Neural progenitor cell (in vitro differentiated cells): ENCODE measurements around the gene APBB2.

ENCODE experiments used
- CTCF ChIP-seq: fragments of 200-600 bp; sonication (generic); IDR thresholded peaks from 2 replicates; pipeline ENCODE4 v1.5.1; 2017; ENCODE audit warnings: antibody characterized with exemption, mild to moderate bottlenecking
- EZH2 ChIP-seq: fragments of 200-600 bp; sonication (generic); IDR thresholded peaks from 2 replicates; pipeline ENCODE4 v1.6.1; 2017; ENCODE audit warnings: antibody characterized with exemption, mild to moderate bottlenecking, moderate library complexity

DNA sequence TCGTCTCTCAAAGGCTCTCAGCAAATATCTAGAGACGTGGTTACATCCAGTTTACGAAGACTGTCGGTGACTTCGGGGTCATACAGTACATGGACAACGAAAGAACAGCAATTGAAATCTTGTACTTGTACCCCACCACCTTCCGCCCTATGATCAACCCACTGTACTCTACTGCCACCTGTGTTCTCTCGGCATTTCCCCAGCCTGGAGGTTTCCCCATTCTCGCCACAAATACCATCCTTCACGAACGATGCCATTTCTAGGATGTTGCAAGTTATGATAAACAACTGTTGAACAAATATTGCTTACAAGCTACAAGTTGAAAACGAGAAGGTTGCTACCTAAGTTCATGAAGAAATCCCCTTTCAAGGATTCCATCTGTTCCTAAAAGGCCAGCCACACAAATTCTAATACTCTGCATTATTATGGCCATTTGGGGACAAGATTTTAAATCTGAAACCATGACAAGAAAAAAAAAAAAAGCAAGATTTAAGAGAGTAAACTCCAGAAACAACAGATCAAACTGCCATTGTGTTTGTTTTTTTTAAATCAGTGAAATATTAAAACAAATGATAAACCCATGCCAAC, 1.6 kb downstream of the APBB2 start:
- TF ChIP-seq CTCF (peak; percentile 63), EZH2 (no peak)
